Liver (tissue), 9 donors: ENCODE data around the gene AHSA1. TPM values are rescaled to one million over a fixed set of nuclear protein-coding genes. Genes with fewer than 3 reads are reported as not detected.

Experiments used
- DNase-seq: peaks from one replicate; pipeline ENCODE4 v3.0.0-alpha.2; 2017; ENCODE audit warnings: low spot score
- H3K27ac ChIP-seq, 2 donors: one replicate each; pipeline ENCODE4 v1.7.0; 2013; ENCODE audit warnings: inconsistent platforms in 2 of 2, low read length in 2 of 2, control low read depth in 1 of 2, low read depth in 1 of 2, mild to moderate bottlenecking in 1 of 2
- H3K27me3 ChIP-seq, 4 donors: one replicate each; pipeline versions ENCODE4 v1.6.1 to v1.7.0; 2013; ENCODE audit warnings: low read length in 3 of 4, inconsistent platforms in 1 of 4, mild to moderate bottlenecking in 1 of 4, moderate library complexity in 1 of 4; ENCODE audit not compliant: control insufficient read depth in 4 of 4, insufficient read depth in 4 of 4
- H3K36me3 ChIP-seq, 4 donors: one replicate each; pipeline versions ENCODE4 v1.6.1 to v1.7.0; 2013; ENCODE audit warnings: low read length in 3 of 4, mild to moderate bottlenecking in 3 of 4, low read depth in 1 of 4, moderate library complexity in 1 of 4; ENCODE audit not compliant: control insufficient read depth in 4 of 4, insufficient read depth in 3 of 4
- H3K4me1 ChIP-seq, 4 donors: one replicate each; pipeline versions ENCODE4 v1.6.1 to v1.7.0; 2013; ENCODE audit warnings: low read length in 3 of 4, mild to moderate bottlenecking in 3 of 4, moderate library complexity in 1 of 4; ENCODE audit not compliant: control insufficient read depth in 4 of 4, insufficient read depth in 4 of 4
- H3K4me3 ChIP-seq, 3 donors: one replicate each; pipeline versions ENCODE4 v1.6.1 to v1.7.0; 2013; ENCODE audit warnings: low read length in 3 of 3, control low read depth in 1 of 3, low read depth in 1 of 3, mild to moderate bottlenecking in 1 of 3
- H3K9ac ChIP-seq, 2 donors: one replicate each; pipeline ENCODE4 v1.7.0; 2013; ENCODE audit warnings: low read length in 2 of 2, mild to moderate bottlenecking in 2 of 2, moderate library complexity in 2 of 2, control low read depth in 1 of 2, low read depth in 1 of 2
- H3K9me3 ChIP-seq, 4 donors: one replicate each; pipeline versions ENCODE4 v1.6.1 to v1.7.0; 2013; ENCODE audit warnings: low read length in 3 of 4; ENCODE audit not compliant: control insufficient read depth in 4 of 4
- ATF3 ChIP-seq: IDR thresholded peaks from 2 replicates; pipeline ENCODE4 v1.6.1; 2016; ENCODE audit warnings: antibody characterized with exemption
- CTCF ChIP-seq: fragments of 150-350 bp; IDR thresholded peaks from 2 replicates; pipeline ENCODE4 v1.5.1; 2017; ENCODE audit warnings: improper control_type of control experiment, low read depth, low read length; ENCODE audit not compliant: missing input control
- EGR1 ChIP-seq, 2 donors: IDR thresholded peaks; 2 replicates each; pipeline ENCODE4 v1.6.1; 2016 to 2018; ENCODE audit warnings: antibody characterized with exemption in 2 of 2, low read depth in 2 of 2
- FOXA2 ChIP-seq: IDR thresholded peaks from 2 replicates; pipeline ENCODE4 v1.6.1; 2016; ENCODE audit warnings: antibody characterized with exemption
- GABPA ChIP-seq, 2 donors: IDR thresholded peaks in 1 of 2; conservative IDR thresholded peaks in 1 of 2; 2 replicates each; pipeline ENCODE4 v1.6.1; 2016; ENCODE audit warnings: antibody characterized with exemption in 2 of 2, mild to moderate bottlenecking in 1 of 2, moderate library complexity in 1 of 2
- HNF4A ChIP-seq, 2 donors: conservative IDR thresholded peaks; 2 replicates each; pipeline ENCODE4 v1.6.1; 2016; ENCODE audit warnings: antibody characterized with exemption in 2 of 2, mild to moderate bottlenecking in 2 of 2
- JUND ChIP-seq, 2 donors: IDR thresholded peaks; 2 replicates each; pipeline ENCODE4 v1.6.1; 2016; ENCODE audit warnings: antibody characterized with exemption in 2 of 2
- NR2F2 ChIP-seq: IDR thresholded peaks from 2 replicates; pipeline ENCODE4 v1.6.1; 2016; ENCODE audit warnings: antibody characterized with exemption
- RAD21 ChIP-seq, 2 donors: IDR thresholded peaks; 2 replicates each; pipeline ENCODE4 v1.6.1; 2016; ENCODE audit warnings: antibody characterized with exemption in 2 of 2, mild to moderate bottlenecking in 2 of 2
- RXRA ChIP-seq, 2 donors: IDR thresholded peaks; 2 replicates each; pipeline ENCODE4 v1.6.1; 2017 to 2018; ENCODE audit warnings: antibody characterized with exemption in 2 of 2, mild to moderate bottlenecking in 1 of 2
- TAF1 ChIP-seq: conservative IDR thresholded peaks from 2 replicates; pipeline ENCODE4 v1.6.1; 2016; ENCODE audit warnings: antibody characterized with exemption, mild to moderate bottlenecking
- YY1 ChIP-seq: IDR thresholded peaks from 2 replicates; pipeline ENCODE4 v1.6.1; 2016; ENCODE audit warnings: antibody characterized with exemption, mild to moderate bottlenecking
- ZBTB33 ChIP-seq: IDR thresholded peaks from 2 replicates; pipeline ENCODE4 v1.6.1; 2016; ENCODE audit warnings: antibody characterized with exemption
- WGBS: extraction: QIAGEN DNeasy Blood & Tissue Kit; methylation state at CpG from one replicate; pipeline ENCODE4 v1.1.7; 2013; 5-methylcytosine and 5-hydroxymethylcytosine counted together
- polyA plus RNA-seq, 2 donors: library from polyadenylated mRNA; stranded (reverse) in 1 of 2; unstranded in 1 of 2; fragments of 200-250 nt in 1 of 2; fragments of >200 nt in 1 of 2; fragmentation: Nextera tagmentation in 1 of 2; extraction: Ambion mirVana in 1 of 2; gene quantifications; one replicate each; pipeline versions ENCODE4 v1.2.1 to v1.2.3, GENCODE V29; 2013 to 2015
- total RNA-seq, 2 donors: library from RNA; depleted of rRNA; stranded (reverse); fragments of >200 nt; gene quantifications; one replicate each; pipeline ENCODE4 v1.2.3, GENCODE V29; 2014
- TF ChIP-seq, protein P1 (sequence below): IDR thresholded peaks from 2 replicates; pipeline ENCODE4 v1.6.1; 2016; ENCODE audit warnings: antibody characterized with exemption, mild to moderate bottlenecking
- TF ChIP-seq, protein P2 (sequence below): IDR thresholded peaks from 2 replicates; pipeline ENCODE4 v1.6.1; 2016; ENCODE audit warnings: antibody characterized with exemption
- donor health status: healthy.
- donor health status: healthy.
- donor health status: healthy.
- donor health status: healthy.
- donor health status: healthy.

AHSA1 gene
- total and polyA plus RNA-seq, 4 donors = 45.8 to 80.7 (median 50.9) TPM

DNA sequence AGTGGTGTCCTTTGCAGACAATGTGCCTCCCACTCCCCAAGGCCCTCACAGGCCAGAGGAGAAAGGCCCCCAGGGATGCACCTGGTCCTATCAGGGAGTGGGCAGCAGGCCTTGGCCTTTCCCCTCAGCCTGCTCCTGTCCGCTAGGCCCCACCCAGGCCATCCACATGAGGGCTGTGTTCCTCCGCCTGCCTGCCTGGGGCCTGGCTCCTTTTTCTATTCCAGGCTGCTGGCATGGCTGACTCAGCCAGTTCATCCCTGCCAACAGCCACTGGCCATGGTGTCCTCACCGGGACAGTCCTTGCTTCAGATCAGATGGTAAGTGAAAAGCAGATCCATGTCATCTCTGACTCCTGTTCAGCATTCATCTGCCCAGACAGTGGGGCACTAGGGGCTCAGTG, 27.4 kb downstream of the AHSA1 start:
- no peaks in the 10 kb centered on the region for H3K27me3 ChIP-seq
- no peak overlapping the region for H3K27ac ChIP-seq
- no peak for TF ChIP-seq CTCF
- no peaks in the 10 kb centered on the region for H3K9me3 ChIP-seq
- DNase-seq = no peak
- no peak overlapping the region for H3K9ac ChIP-seq
- H3K4me1 ChIP-seq = no peaks in the 10 kb centered on the region
- H3K4me3 ChIP-seq = no peak overlapping the region
- H3K36me3 ChIP-seq = no peaks in the 10 kb centered on the region
- WGBS = 90% methylated on average over 3 of the region's 3 CpGs

DNA sequence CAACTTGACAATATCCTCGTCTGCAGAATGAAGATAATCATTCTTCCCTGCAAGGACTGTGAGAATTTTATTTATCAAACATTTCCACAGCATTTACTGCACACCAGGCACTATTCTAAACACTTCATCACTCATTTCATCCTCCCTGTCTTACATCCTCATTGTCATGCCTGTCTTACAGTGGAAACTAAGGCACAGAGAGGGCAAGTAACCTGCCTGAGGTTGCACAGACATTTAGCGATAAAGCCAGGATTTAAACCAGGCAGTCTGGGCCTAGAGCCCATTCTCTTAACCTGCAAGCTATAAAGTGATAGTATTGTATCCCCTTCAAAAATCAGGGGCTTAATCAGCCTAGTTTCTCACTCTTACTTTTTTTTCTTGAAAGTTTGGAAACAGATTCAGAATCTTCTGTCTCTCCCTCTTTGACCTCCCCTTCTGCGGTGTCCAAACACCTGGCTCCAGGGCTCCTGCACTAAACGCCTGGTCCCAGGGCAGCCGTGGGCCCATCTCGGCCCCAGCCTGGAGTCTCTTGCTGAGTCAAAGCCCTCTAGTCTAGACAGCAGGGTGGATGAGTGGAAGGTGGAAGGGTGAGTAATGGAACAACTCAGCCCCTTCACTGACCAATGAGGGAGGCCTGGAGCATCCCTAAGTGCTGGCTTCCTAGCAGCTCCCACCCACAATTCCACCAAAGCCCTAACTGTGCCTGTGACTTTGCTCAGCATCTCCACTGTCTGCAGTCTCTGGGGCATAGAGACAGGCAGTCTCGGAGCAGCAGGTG, 28.2 kb downstream of the AHSA1 start:
- no peak for DNase-seq
- no peak overlapping the region for H3K27ac ChIP-seq

More for the DNA sequence above, 28.2 kb downstream of the AHSA1 start:
- no peaks in the 10 kb centered on the region for H3K9me3 ChIP-seq
- 94% methylated on average over 7 of the region's 7 CpGs for WGBS
- H3K9ac ChIP-seq = no peak overlapping the region
- no peak overlapping the region for H3K4me3 ChIP-seq
- H3K36me3 ChIP-seq = no peaks in the 10 kb centered on the region
- H3K27me3 ChIP-seq = no peaks in the 10 kb centered on the region
- no peak for TF ChIP-seq RXRA (IDR thresholded peaks at IDR 0.05)
- no peak for TF ChIP-seq HNF4A (conservative IDR thresholded peaks at IDR 0.05)
- TF ChIP-seq CTCF = no peak
- TF ChIP-seq, protein P1, sequence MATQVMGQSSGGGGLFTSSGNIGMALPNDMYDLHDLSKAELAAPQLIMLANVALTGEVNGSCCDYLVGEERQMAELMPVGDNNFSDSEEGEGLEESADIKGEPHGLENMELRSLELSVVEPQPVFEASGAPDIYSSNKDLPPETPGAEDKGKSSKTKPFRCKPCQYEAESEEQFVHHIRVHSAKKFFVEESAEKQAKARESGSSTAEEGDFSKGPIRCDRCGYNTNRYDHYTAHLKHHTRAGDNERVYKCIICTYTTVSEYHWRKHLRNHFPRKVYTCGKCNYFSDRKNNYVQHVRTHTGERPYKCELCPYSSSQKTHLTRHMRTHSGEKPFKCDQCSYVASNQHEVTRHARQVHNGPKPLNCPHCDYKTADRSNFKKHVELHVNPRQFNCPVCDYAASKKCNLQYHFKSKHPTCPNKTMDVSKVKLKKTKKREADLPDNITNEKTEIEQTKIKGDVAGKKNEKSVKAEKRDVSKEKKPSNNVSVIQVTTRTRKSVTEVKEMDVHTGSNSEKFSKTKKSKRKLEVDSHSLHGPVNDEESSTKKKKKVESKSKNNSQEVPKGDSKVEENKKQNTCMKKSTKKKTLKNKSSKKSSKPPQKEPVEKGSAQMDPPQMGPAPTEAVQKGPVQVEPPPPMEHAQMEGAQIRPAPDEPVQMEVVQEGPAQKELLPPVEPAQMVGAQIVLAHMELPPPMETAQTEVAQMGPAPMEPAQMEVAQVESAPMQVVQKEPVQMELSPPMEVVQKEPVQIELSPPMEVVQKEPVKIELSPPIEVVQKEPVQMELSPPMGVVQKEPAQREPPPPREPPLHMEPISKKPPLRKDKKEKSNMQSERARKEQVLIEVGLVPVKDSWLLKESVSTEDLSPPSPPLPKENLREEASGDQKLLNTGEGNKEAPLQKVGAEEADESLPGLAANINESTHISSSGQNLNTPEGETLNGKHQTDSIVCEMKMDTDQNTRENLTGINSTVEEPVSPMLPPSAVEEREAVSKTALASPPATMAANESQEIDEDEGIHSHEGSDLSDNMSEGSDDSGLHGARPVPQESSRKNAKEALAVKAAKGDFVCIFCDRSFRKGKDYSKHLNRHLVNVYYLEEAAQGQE = no peak
- no peak for TF ChIP-seq JUND (IDR thresholded peaks at IDR 0.05)
- TF ChIP-seq ATF3 = no peak
- TF ChIP-seq FOXA2 = no peak
- no peak for TF ChIP-seq TAF1
- TF ChIP-seq ZBTB33 = no peak
- no peak for TF ChIP-seq GABPA (IDR thresholded peaks at IDR 0.05 in 1 of 2, conservative IDR thresholded peaks at IDR 0.05 in 1 of 2)
- TF ChIP-seq EGR1 (IDR thresholded peaks at IDR 0.05; ENCODE audit: low read depth in 2 of 2) = no peak
- no peak for TF ChIP-seq YY1
- TF ChIP-seq NR2F2 = no peak
- no peak for TF ChIP-seq RAD21 (IDR thresholded peaks at IDR 0.05)
- TF ChIP-seq, protein P2, sequence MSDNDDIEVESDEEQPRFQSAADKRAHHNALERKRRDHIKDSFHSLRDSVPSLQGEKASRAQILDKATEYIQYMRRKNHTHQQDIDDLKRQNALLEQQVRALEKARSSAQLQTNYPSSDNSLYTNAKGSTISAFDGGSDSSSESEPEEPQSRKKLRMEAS = no peak
- no peaks in the 10 kb centered on the region for H3K4me1 ChIP-seq
